ENCODE results near the gene RO60.
"Not testable (repeated sequence)": the region's sequence is repeated elsewhere in the genome, so short reads cannot be mapped to it uniquely, and the experiment has no call there.

Gene RO60

GRCh38 chr1:193059282-193060114, at the start of gene RO60, which contains the start of gene UCHL5:
RO60 (plus strand) TSS chr1:193059612; CDS start chr1:193069055, 9,443 bp downstream.
UCHL5 (minus strand) TSS chr1:193059360; CDS start chr1:193059260, 100 bp downstream.
- peak; percentile 79 to 98 (median 97) for DNase-seq

- no peak for DNase-seq
Observed at GRCh38 chr1:193011406-193011805, 48.0 kb upstream of the RO60 start.

- DNase-seq: no peak
Observed at GRCh38 chr1:193013005-193013404, 46.4 kb upstream of the RO60 start.

GRCh38 chr1:193013707-193014106, 45.7 kb upstream of the RO60 start:
- DNase-seq: no peak

GRCh38 chr1:193014400-193014799, 45.0 kb upstream of the RO60 start:
- DNase-seq: no peak

GRCh38 chr1:193016788-193017187, 42.6 kb upstream of the RO60 start:
- no peak for DNase-seq

- DNase-seq: peak in 1 of 14 donors; percentile 3
Observed at GRCh38 chr1:193019442-193020026, 39.9 kb upstream of the RO60 start.

- DNase-seq: no peak
Observed at GRCh38 chr1:193025218-193025617, 34.2 kb upstream of the RO60 start.

- DNase-seq: no peak
Observed at GRCh38 chr1:193030280-193030679, 29.1 kb upstream of the RO60 start.

GRCh38 chr1:193031431-193031830, 28.0 kb upstream of the RO60 start:
- no peak for DNase-seq

- DNase-seq: not testable (repeated sequence)
Observed at GRCh38 chr1:193032643-193033427, 26.6 kb upstream of the RO60 start.

- no peak for DNase-seq
Observed at GRCh38 chr1:193033610-193034009, 25.8 kb upstream of the RO60 start.

- no peak for DNase-seq
Observed at GRCh38 chr1:193036337-193037047, 22.9 kb upstream of the RO60 start.

- no peak for DNase-seq
Observed at GRCh38 chr1:193040011-193040410, 19.4 kb upstream of the RO60 start.

GRCh38 chr1:193042766-193043691, 16.4 kb upstream of the RO60 start:
- no peak for DNase-seq

GRCh38 chr1:193048913-193049312, 10.5 kb upstream of the RO60 start:
- not testable (repeated sequence) for DNase-seq

- no peak for DNase-seq
Observed at GRCh38 chr1:193054169-193054675, 5.2 kb upstream of the RO60 start.

- DNase-seq: peak in 4 of 14 donors; percentile 22 to 59 (median 50)
Observed at GRCh38 chr1:193058529-193059281, 707 bp upstream of the RO60 start.

- DNase-seq: no peak
Observed at GRCh38 chr1:193060115-193060403, 647 bp downstream of the RO60 start.

- DNase-seq: no peak
Observed at GRCh38 chr1:193060406-193060805, 994 bp downstream of the RO60 start.
